GM19023 (cell line): ENCODE results near the gene TARBP1.
A peak's percentile ranks its signal among the peaks of the same experiment; 100 is the strongest.
"Not testable (repeated sequence)": the region's sequence is repeated elsewhere in the genome, so short reads cannot be mapped to it uniquely, and the experiment has no call there.

Experiments used
- ATAC-seq: cut with Tn5 transposase; IDR thresholded peaks from one replicate; pipeline ENCODE4 v1.9.1; 2021; ENCODE audit warnings: mild to moderate bottlenecking, moderate library complexity; ENCODE audit not compliant: unreplicated experiment

Gene TARBP1

DNA sequence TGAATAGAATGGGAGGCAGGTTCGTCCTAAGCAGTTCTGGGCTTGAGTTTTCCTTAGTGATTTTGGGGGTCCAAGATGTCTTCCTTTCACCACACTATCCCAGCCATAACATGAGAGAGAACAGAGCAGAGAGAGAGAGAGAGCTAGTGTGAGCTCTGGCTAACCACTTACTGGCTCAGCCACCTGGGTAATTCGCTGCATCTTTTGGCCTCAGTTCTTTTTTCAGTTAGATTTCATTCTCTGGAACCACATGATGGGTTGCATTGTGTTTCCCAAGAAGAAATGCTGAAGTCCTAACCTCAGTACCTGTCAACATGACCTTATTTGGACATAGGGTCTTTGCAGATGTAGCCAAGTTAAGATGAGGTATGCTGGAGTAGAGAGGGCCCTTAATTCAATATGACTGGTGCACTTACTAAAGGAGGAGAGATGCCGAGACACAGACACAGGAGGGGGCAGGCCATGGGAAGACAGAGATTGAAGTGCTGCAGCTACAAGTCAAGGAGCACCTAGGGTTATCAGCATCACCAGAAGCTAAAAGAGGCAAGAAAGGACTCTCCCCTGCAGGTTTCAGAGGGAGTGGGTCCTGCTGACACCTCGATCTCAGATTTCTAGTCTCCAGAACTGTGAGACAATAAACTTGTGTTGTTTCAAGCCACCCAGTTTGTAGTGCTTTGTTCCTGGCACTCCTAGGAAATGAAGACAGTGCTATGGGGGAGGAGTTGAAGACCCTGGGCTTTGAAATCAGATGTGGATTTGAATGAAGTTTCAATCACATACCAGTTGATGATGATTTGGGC is 26.2 kb upstream of the TARBP1 start:
- no peak for ATAC-seq

- not testable (repeated sequence) for ATAC-seq
Measured at GRCh38 chr1:234504251-234504650, 25.3 kb upstream of the TARBP1 start.

DNA sequence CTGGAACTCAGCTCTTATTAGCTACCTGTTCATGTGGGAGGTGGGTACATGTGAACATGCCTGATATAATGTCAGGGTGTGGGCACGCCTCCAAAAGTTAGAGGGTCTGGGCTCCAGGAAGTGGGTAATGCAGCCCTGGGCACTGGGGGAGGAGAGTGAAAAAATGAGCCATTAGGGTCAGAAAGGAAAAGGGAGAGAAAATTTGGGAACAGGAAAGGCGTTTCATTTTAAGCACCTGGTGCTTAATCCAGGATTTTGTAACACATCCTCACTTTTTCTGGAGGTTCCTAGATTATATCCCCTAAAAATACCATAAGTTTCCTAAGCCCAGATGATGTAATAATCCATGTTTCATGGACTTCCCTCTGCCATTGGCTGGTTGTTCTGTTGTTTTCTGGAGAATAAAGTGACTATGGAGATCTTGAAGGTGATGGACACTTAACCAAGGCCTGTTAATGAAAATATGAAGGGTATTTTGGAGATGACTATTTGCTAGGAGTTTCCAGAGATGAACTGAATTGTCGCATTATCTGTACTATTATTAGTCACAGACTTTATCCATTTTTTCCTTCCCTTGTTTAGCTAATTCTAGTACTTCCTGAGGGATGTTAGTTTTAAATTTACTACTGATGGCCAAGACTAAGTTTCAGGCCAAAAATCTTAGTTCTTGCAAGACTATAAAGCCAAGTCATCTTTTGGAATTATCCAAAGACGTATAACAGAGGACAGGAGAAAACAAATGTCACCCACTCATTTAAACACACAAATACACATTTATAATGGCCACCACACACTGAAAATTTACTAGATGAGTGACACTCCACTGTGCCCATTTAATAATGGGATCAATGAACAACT is 24.4 kb upstream of the TARBP1 start:
- ATAC-seq = no peak

DNA sequence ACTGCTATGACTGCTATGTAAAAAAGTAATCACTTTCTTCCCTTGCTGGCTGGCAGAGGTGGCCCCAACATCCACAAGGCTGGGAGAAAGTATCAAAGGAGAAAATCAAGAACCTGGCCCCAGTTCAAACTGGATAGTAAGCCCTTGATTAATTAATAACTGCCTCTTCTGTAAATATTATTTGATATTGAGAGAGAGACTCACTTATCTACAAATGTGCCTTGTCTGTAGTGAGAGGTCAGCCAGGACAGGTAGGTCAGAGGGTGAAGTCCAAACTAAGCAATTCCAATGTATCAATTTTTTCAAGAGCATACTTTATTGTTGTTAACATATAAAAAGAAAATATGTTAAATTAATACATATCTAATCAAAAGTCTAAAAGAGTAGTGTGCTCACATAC is 23.8 kb upstream of the TARBP1 start:
- ATAC-seq = no peak

DNA sequence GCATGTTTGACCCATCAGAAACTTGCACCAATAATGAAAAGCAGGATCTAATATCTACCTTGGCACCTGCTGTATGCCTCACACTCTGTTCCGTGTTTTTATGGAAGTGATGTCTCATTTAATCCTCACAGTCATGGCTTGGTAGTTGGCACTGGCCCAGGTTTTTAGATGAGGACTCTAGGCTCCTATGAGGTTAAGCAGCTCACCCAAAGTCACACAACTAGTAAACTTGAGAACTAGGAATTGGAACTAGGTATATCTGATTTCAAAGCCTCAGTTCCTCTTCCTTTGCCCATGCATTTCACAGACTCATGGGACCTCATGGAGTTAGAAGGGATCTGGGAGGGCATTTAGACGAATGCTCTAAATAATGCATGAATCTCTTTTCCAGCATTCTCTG is 21.3 kb upstream of the TARBP1 start:
- ATAC-seq = no peak

GRCh38 chr1:234499943-234500245 is 20.9 kb upstream of the TARBP1 start:
- no peak for ATAC-seq

DNA sequence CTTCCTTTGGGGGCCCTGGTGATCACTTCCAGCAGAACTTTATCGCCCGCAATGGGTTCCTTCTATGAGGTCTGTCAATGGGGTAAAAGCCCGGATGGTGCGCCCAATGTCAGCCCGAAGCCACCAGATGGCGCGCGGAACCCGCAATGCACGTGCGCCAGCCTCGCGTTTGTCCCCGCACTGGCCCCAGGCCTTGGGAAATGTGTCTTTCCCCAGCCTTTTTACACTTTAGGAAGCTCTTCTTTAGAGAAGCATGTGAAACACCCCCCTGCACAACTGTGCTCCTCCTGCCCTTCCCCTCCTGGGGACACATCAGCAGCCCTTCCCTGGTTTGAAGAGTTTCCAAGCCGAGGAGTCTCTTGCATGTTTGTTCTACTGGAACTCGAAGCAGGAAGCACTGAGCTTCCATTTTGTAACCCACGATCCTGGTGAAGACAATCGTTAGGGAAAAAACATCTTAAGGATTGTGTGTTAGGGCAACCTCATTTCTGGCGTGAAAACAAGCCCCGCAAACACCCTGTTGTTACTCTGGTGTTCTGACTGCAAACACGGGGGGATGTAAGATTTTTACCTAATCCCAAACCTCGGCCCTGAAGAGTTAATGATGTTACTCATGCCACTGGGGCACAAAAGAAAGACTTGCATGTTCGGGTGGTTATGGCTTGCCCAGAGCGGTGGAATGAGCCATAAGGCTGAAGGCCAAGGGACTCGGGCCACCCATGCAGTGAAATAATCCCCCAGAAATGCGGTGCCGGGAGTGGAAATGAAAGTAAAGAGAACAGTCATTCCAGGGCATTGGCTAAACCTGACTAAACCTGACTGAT is 20.4 kb upstream of the TARBP1 start:
- peak; percentile 56 for ATAC-seq

DNA sequence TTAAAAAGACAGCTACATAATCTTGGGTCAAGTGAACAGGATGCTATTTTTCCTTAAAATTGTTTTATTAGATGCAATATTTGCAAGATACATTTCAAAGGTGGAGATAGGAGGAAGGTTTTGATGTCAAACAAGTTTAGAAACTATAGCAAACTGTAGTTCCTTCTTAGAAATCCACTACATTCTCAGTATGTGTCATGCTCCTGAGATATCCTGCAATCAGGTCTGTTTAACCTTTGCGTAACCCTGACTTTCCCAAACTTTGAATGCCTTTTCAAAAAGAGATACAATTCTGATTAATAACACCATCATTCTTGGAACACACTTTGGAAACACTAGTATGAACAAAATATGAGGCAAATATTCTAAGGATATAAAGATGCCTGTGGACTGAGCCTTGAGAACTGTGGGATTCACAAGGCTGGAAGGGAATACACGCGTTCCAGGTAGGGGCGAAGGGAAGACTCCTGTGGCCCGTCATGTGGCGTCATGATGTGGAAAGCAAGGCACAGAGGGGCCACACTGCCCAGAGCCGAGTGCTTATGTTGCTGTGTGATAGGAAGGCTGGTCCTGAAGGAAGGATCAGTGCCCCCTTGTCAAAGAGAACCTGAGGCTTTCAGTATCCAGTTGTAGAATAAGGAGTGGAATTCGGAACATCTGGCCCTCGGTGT is 19.6 kb upstream of the TARBP1 start:
- ATAC-seq = no peak

DNA sequence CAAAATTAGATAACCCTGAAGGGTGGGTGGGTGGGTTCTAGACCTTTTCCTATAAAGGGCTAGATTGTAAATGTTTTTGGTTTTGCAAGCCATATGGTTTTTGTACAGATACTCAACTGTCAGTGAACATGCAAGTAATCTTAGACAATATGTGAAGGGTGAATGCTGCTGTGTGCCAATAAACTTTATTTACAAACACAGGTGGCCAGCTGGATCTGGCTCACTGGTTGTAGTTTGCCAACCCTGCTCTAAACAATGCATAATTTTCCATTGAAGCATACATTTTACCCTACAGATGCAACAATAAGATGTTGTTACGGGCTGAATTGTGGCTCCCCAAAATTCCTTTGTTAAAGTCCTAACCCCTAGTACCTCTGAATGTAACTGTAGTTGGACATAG is 18.6 kb upstream of the TARBP1 start:
- no peak for ATAC-seq

DNA sequence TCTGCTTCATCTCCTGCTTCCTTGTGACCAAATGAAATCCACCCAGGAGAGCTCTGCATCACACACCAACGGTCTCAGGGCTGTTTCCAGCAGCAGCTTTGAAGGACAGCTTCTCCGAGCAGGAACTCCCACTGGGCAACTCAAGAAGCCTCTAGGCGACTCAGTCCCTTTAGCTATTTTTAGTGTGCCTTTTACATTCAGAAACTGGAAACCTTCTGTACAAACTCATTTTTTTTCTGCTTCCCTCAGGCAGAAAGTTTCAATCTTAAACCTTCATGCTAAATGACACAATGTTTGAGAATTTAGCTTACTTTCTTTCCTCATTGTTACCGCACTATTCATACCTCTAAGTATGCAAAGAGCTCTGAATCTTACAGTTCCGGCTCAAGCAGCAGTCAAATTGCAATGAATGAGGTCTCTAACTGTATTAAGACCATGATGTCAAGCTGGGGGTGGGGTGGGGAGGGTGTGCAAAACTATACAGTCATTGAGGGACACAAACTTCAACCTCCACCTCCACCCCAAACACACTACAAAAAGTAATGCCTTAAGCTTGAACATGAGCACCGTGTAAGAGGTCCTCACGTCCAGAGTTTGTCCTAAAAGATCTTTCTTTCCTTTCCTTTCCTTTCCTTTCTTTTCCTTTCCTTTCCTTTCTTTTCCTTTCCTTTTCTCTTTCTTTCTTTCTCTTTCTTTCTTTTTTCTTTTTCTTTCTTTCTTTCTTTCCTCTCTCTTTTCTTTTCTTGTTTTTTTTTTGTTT is 16.4 kb upstream of the TARBP1 start:
- ATAC-seq = peak; percentile 66

DNA sequence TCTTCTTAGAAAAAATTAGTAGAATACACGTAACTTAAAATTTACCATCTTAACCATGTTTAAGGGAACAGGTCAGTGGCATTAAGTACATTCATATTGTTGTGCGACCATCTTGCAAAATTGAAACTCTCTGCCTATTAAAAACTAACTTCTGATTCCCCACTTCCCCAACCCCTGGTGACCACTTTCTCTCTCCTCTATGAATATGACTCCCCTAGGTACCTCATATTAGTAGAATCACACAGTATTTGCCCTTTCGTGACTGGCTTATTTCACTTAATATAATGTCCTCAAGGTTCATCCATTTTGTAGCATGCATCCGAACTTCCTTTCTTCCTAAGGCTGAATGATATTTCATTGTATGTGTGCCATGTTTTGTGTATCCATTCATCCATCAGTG is 15.1 kb upstream of the TARBP1 start:
- no peak for ATAC-seq

GRCh38 chr1:234490793-234491479 is 12.0 kb upstream of the TARBP1 start:
- no peak for ATAC-seq

DNA sequence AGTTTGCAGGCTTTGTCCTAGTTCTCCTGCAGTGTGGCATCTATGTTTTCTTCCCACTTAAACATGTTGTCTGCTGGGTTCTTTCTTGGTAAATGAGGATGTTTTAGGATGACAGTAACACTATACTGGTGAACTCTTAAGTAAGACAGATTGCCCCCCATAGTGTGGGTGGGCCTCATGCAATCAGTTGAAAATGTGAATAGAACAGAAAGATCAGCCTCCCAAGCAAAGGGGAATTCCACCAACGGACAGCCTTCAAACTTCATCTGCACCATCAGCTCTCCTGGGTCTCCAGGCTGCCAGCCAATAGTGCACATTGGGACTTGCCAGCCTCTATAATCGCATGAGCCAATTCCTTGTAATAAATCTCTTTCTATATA is 10.7 kb upstream of the TARBP1 start:
- ATAC-seq = no peak

DNA sequence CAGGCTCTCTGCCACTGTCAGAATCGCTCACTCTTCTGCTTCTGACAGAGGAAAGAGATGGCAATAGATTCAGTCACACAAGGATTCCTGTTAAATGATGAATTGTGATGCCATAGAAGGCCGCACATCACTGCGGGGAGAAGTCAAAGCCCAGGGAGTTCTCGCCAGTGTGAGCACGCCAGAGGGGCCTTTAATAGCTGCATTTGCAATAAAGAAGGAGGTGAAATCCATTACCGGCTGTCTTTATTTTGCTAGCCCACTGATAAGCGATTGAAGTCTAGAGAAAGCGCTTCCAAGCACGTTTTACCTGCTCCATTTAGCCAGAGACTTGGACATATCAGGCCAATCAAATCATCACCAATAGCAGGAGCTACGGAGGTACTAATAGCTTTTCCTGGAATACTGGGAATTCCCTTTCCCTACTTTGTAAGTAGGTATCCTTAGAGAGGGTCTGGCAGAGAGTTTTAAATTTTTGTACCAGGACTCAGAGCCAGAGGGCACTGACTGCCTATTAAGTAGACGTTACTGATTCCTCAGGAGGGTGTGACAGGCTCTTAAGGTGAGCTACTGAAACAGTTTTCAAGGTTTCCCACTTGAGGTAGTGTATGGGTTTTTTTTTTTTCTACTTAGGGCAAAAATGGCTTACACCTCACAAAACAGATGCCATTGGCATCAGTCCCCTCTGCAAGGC is 10.2 kb upstream of the TARBP1 start:
- no peak for ATAC-seq

DNA sequence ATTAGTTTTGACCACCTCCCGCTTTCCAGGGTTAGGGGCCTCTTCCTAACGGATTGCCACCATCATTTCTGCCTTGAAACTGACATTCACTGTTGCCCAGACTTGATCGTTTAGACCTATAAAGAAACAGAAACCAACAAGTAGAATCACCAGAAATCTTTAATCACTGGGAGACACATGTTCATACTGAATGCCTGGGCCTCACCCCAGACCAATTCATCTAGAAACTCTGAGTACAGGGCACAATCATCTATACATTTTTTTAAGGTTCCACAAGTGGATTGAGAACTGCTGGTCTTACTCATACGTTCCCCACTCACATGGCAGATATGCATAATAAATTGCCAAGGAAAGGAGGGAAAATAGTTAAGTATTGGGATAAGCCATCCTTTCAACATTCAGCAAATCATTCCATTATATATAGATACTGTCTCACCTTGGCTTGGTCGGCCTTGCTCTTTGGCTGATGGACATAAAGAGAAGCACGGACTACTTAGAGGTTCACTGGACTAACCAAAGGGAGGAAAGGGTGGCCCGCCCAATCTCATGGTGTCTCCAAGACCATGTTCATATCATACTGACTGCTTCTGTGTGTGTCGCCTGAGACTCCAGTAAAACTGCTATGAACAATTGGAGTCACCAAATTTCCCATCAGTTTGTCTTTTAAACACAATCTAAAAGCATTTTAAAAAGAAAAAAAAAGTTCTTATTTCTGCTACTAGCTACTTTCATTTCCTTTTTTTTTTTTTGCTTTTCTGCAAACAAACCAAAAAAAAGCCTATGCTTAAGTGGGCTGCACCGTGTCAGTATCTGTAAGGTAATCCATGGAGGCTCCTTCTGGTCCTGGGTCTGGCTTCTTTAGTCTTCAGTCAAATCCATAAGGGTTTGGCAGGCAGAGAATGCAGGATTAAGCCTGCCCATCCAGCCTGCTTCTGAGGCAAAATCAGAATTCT is 9.4 kb upstream of the TARBP1 start:
- no peak for ATAC-seq

- ATAC-seq = no peak
Measured at GRCh38 chr1:234486858-234487840, 8.2 kb upstream of the TARBP1 start.
